SK-N-SH treated with all-trans-retinoic acid at 6 μM for 48 hours (cell line): Measurements from ENCODE around the gene GABBR2.

Experiments
- ARNTL ChIP-seq: fragments of 450-650 bp; formaldehyde crosslinking; IDR thresholded peaks from 2 replicates; pipeline ENCODE4 v1.5.0; 2020; ENCODE audit warnings: low read depth, mild to moderate bottlenecking, moderate library complexity, borderline replicate concordance
- ESRRG ChIP-seq: fragments of 250-450 bp; sonication (Bioruptor Pico); IDR thresholded peaks from 2 replicates; pipeline ENCODE4 v1.6.1; 2021; ENCODE audit warnings: mild to moderate bottlenecking
- GLIS3 ChIP-seq: fragments of 250-450 bp; sonication (Bioruptor Pico); IDR thresholded peaks from 2 replicates; pipeline ENCODE4 v1.5.0; 2020; ENCODE audit warnings: mild to moderate bottlenecking, moderate library complexity
- ISL1 ChIP-seq: fragments of 250-450 bp; sonication (Bioruptor Pico); IDR thresholded peaks from 2 replicates; pipeline ENCODE4 v2.1.2; 2022; ENCODE audit warnings: mild to moderate bottlenecking, moderate library complexity
- TCF4 ChIP-seq: fragments of 250-450 bp; sonication (Bioruptor Pico); IDR thresholded peaks from 2 replicates; pipeline ENCODE4 v1.8.0; 2021; ENCODE audit warnings: mild to moderate bottlenecking, moderate library complexity, borderline replicate concordance
- ZFP3 ChIP-seq: fragments of 250-450 bp; sonication (Bioruptor Pico); IDR thresholded peaks from 2 replicates; pipeline ENCODE4 v1.5.0; 2020; ENCODE audit warnings: mild to moderate bottlenecking, moderate library complexity
- TF ChIP-seq, protein P1 (sequence below): fragments of 250-450 bp; sonication (Bioruptor Pico); IDR thresholded peaks from 2 replicates; pipeline ENCODE4 v1.5.1; 2021; ENCODE audit warnings: mild to moderate bottlenecking, moderate library complexity

DNA sequence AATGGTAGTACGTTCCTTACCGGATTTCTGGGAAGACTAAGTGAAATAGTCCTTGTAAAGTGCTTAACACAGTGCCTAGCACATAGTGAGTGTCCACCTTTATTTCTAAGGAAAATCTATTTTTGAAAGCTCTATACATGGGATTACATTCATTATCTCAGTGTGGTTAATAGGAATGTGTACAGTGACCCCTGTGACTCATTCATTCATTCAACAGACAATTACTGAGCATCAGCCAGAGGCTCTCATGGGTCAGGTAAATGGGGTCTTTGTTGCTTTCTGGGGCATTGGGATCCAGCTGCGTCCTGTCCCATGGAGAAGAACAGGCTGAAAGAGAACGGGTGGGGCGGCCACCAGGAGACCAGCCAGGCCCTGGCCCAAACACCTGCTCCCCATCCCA lies 227.1 kb downstream of the GABBR2 start:
- TF ChIP-seq ESRRG (CRISPR knock-in tag) (no peak), ARNTL (CRISPR knock-in tag) (no peak), TCF4 (CRISPR knock-in tag) (no peak), GLIS3 (no peak), ZFP3 (CRISPR knock-in tag) (no peak), ISL1 (no peak)
- TF ChIP-seq, protein P1, sequence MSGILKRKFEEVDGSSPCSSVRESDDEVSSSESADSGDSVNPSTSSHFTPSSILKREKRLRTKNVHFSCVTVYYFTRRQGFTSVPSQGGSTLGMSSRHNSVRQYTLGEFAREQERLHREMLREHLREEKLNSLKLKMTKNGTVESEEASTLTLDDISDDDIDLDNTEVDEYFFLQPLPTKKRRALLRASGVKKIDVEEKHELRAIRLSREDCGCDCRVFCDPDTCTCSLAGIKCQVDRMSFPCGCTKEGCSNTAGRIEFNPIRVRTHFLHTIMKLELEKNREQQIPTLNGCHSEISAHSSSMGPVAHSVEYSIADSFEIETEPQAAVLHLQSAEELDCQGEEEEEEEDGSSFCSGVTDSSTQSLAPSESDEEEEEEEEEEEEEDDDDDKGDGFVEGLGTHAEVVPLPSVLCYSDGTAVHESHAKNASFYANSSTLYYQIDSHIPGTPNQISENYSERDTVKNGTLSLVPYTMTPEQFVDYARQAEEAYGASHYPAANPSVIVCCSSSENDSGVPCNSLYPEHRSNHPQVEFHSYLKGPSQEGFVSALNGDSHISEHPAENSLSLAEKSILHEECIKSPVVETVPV = no peak
